IMR-90 (cell line): ENCODE measurements around the gene CHST8. TPM values are rescaled to one million over a fixed set of nuclear protein-coding genes. Genes with fewer than 3 reads are reported as not detected.

Experiments
- ATAC-seq: fragments of 200-7000 bp; cut with Tn5 transposase; 2 replicates; pipeline ENCODE4 v1.9.1; 2020; ENCODE audit warnings: low read depth, mild to moderate bottlenecking, moderate library complexity
- BruUV-seq: library from RNA; stranded (reverse); fragments of 400-500 nt; replicated peaks from 2 replicates; lab custom pipeline; 2021; lab: Mats Ljungman, UMichigan
- CTCF ChIA-PET: fragments of 300-600 bp; formaldehyde crosslinking; extraction: SDS; loops from one replicate; lab custom pipeline; 2021; ENCODE audit warnings: antibody characterized with exemption; lab: Yijun Ruan, JAX
- POLR2A ChIA-PET: fragments of 300-600 bp; sonication (Branson Sonifier 250); formaldehyde crosslinking; loops from one replicate; lab custom pipeline; 2022; ENCODE audit warnings: antibody characterized with exemption; ENCODE audit not compliant: unreplicated experiment; lab: Charles Lee
- DNase-seq: peaks from one replicate; pipeline ENCODE4 v3.0.0; 2013
- H2AFZ ChIP-seq: replicated peaks from 2 replicates; pipeline ENCODE3; 2013; ENCODE audit warnings: low read length, mild to moderate bottlenecking; ENCODE audit not compliant: poor library complexity
- H2AK5ac ChIP-seq: 2 replicates; pipeline ENCODE4 v1.6.1; 2013; ENCODE audit warnings: low read depth, low read length, inconsistent platforms
- H2AK9ac ChIP-seq: replicated peaks from 2 replicates; pipeline ENCODE3; 2013; ENCODE audit warnings: mild to moderate bottlenecking, low read depth, low read length, moderate library complexity; ENCODE audit not compliant: poor library complexity
- H2BK120ac ChIP-seq: 2 replicates; pipeline ENCODE4 v1.6.1; 2013; ENCODE audit warnings: low read depth, low read length, inconsistent platforms
- H2BK15ac ChIP-seq: 3 replicates; pipeline ENCODE4 v1.6.1; 2013; ENCODE audit warnings: low read depth, low read length, inconsistent platforms
- H2BK20ac ChIP-seq: 2 replicates; pipeline ENCODE4 v1.6.1; 2013; ENCODE audit warnings: low read depth, mild to moderate bottlenecking, inconsistent platforms, low read length, moderate library complexity
- H2BK5ac ChIP-seq: 2 replicates; pipeline ENCODE4 v1.6.1; 2013; ENCODE audit warnings: mild to moderate bottlenecking, low read depth, low read length, inconsistent platforms; ENCODE audit not compliant: poor library complexity, severe bottlenecking
- H3K14ac ChIP-seq: replicated peaks from 2 replicates; pipeline ENCODE4 v1.6.1; 2013; ENCODE audit warnings: low read depth, low read length, inconsistent platforms
- H3K18ac ChIP-seq: 2 replicates; pipeline ENCODE4 v1.6.1; 2013; ENCODE audit warnings: low read depth, low read length, control low read depth
- H3K23ac ChIP-seq: 2 replicates; pipeline ENCODE4 v1.6.1; 2013; ENCODE audit warnings: low read depth, low read length, inconsistent platforms
- H3K27ac ChIP-seq: 2 replicates; pipeline ENCODE4 v1.5.1; 2013; ENCODE audit warnings: mild to moderate bottlenecking, control low read depth, low read length; ENCODE audit not compliant: insufficient read depth
- H3K27me3 ChIP-seq: 2 replicates; pipeline ENCODE4 v1.6.1; 2013; ENCODE audit warnings: low read length; ENCODE audit not compliant: control insufficient read depth, insufficient read depth
- H3K36me3 ChIP-seq: 2 replicates; pipeline ENCODE4 v1.6.1; 2013; ENCODE audit warnings: low read length, mixed read lengths; ENCODE audit not compliant: control insufficient read depth, insufficient read depth
- H3K4ac ChIP-seq: 2 replicates; pipeline ENCODE4 v1.6.1; 2013; ENCODE audit warnings: low read depth, low read length, inconsistent platforms
- H3K4me1 ChIP-seq: 2 replicates; pipeline ENCODE4 v1.6.1; 2013; ENCODE audit warnings: low read length, mixed read lengths; ENCODE audit not compliant: control insufficient read depth, insufficient read depth
- H3K4me2 ChIP-seq: 2 replicates; pipeline ENCODE4 v1.6.1; 2013; ENCODE audit warnings: low read depth, mild to moderate bottlenecking, control low read depth, low read length, moderate library complexity
- H3K4me3 ChIP-seq: 2 replicates; pipeline ENCODE4 v1.5.1; 2013; ENCODE audit warnings: low read depth, mild to moderate bottlenecking, control low read depth, low read length, moderate library complexity; ENCODE audit not compliant: insufficient read depth
- H3K56ac ChIP-seq: 2 replicates; pipeline ENCODE4 v1.6.1; 2013; ENCODE audit warnings: low read length, inconsistent platforms; ENCODE audit not compliant: insufficient read depth; ENCODE audit errors: extremely low read depth
- H3K79me1 ChIP-seq, 2 experiments: 2 replicates each; pipeline ENCODE4 v1.6.1; 2013; ENCODE audit warnings: low read length in 2 of 2, inconsistent platforms in 1 of 2, low read depth in 1 of 2
- H3K9ac ChIP-seq: 2 replicates; pipeline ENCODE4 v1.6.1; 2013; ENCODE audit warnings: low read depth, low read length, control low read depth
- H3K9me1 ChIP-seq: 2 replicates; pipeline ENCODE4 v1.6.1; 2013; ENCODE audit warnings: low read length, inconsistent platforms; ENCODE audit not compliant: insufficient read depth
- H3K9me3 ChIP-seq: 2 replicates; pipeline ENCODE4 v1.6.1; 2013; ENCODE audit warnings: low read length; ENCODE audit not compliant: control insufficient read depth, insufficient read depth
- H4K20me1 ChIP-seq: 2 replicates; pipeline ENCODE4 v1.6.1; 2013; ENCODE audit warnings: low read length, inconsistent platforms; ENCODE audit not compliant: insufficient read depth
- H4K5ac ChIP-seq: 2 replicates; pipeline ENCODE4 v1.6.1; 2013; ENCODE audit warnings: mild to moderate bottlenecking, low read depth, low read length, control low read depth
- H4K8ac ChIP-seq, 2 experiments: 2 replicates each; pipeline ENCODE4 v1.6.1; 2013; ENCODE audit warnings: low read depth in 2 of 2, low read length in 2 of 2, control low read depth in 1 of 2, inconsistent platforms in 1 of 2
- H4K91ac ChIP-seq: 2 replicates; pipeline ENCODE4 v1.6.1; 2013; ENCODE audit warnings: low read depth, low read length, inconsistent platforms; ENCODE audit not compliant: insufficient read depth
- MAFK ChIP-seq: IDR thresholded peaks from 2 replicates; pipeline ENCODE4 v1.6.1; 2012; ENCODE audit warnings: low read depth, low read length, improper control_type of control experiment
- WGBS, 2 experiments: methylation state at CpG; one replicate each; pipeline versions ENCODE4 v1.1.5 to v1.1.7; 2013; ENCODE audit warnings: missing lambda C conversion rate in 2 of 2; ENCODE audit not compliant: insufficient read length in 1 of 2; ENCODE audit errors: extremely low coverage in 2 of 2; 5-methylcytosine and 5-hydroxymethylcytosine counted together
- dilution Hi-C: fragments of 300-500 bp; cut with HindIII; formaldehyde crosslinking; loops from one replicate; pipeline ENCODE4 v1.14.3; 2018; ENCODE audit warnings: low sequenced_read_pairs; ENCODE audit not compliant: unreplicated experiment
- in situ Hi-C: fragments of 300-500 bp; cut with MboI; formaldehyde crosslinking; loops from 3 replicates; pipeline ENCODE4 v1.14.3; 2019; ENCODE audit warnings: low sequenced_read_pairs, inconsistent platforms, mixed read lengths
- intact Hi-C: fragments of 100-400 bp; cut with micrococcal nuclease; formaldehyde crosslinking; loops from 2 replicates; pipeline ENCODE4 v1.10.0; 2022
- polyA plus RNA-seq, 3 experiments: library from polyadenylated mRNA; depleted of rRNA; stranded (reverse); fragments of >200 nt; gene quantifications; 2 replicates each; pipeline ENCODE4 v1.2.3, GENCODE V29; 2012; ENCODE audit warnings: low replicate concordance in 1 of 3
- total RNA-seq: library from RNA; depleted of rRNA; stranded (reverse); fragments of >200 nt; gene quantifications from 2 replicates; pipeline ENCODE4 v1.2.3, GENCODE V29; 2012

CHST8 gene
- total and polyA plus RNA-seq, 2 of the 4 experiments (the other 2 are of a cell fraction) = not detected

DNA sequence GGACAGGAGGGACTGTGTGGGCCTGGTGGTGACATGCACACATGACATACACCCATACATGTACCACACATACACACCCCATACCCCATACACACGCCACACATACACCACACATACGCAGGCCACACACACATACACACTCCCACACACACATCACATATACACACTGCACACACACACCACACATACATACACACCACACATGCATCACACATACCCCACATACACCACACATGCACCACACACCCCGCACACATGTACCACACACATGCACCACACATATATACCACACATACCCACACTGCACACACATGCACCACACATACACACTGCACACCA, 98.4 kb downstream of the CHST8 start:
- no peak overlapping the region for H4K5ac ChIP-seq
- H3K4me3 ChIP-seq = no peak overlapping the region
- H4K8ac ChIP-seq = no peak overlapping the region
- DNase-seq (no peak), ATAC-seq (no peak)
- H2AK5ac ChIP-seq = no peak overlapping the region
- TF ChIP-seq MAFK = no peak
- no peak overlapping the region for H3K18ac ChIP-seq
- peak overlapping the region; percentile 32 for H2AFZ ChIP-seq
- intact Hi-C loops (no loop called here), in situ Hi-C loops (no loop called here), dilution Hi-C loops (no loop called here)
- H3K9me3 ChIP-seq = no peaks in the 10 kb centered on the region
- H2AK9ac ChIP-seq = no peak overlapping the region
- H3K4me2 ChIP-seq = no peak overlapping the region
- H3K4ac ChIP-seq = no peak overlapping the region
- no peak overlapping the region for H3K23ac ChIP-seq
- 58% methylated on average over 3 of the region's 3 CpGs; no CpG with 5 or more reads in 1 of the 2 experiments for WGBS, 2 experiments
- no peak overlapping the region for H2BK15ac ChIP-seq
- H3K9ac ChIP-seq = no peak overlapping the region
- BruUV-seq = no TSS peak
- H3K27me3 ChIP-seq = no peaks in the 10 kb centered on the region
- ChIA-PET CTCF (no interaction called here), POLR2A (no interaction called here)
- no peaks in the 10 kb centered on the region for H3K36me3 ChIP-seq
- H4K20me1 ChIP-seq = no peaks in the 10 kb centered on the region
- H2BK120ac ChIP-seq = no peak overlapping the region
- H3K14ac ChIP-seq = no peak overlapping the region
- peak overlapping the region; percentile 65 for H2BK5ac ChIP-seq
- H3K9me1 ChIP-seq = no peaks in the 10 kb centered on the region; the same call in 1 of the 2 replicates
- no peak overlapping the region for H2BK20ac ChIP-seq
- H3K79me1 ChIP-seq = no peaks in the 10 kb centered on the region
- H3K56ac ChIP-seq = no peak overlapping the region
- no peak overlapping the region for H3K27ac ChIP-seq
- no peaks in the 10 kb centered on the region for H3K4me1 ChIP-seq
- no peak overlapping the region for H4K91ac ChIP-seq
